HUES48 (cell line): ENCODE data around the gene SYAP1.

ENCODE experiments used
- H3K27ac ChIP-seq: one replicate; pipeline ENCODE4 v1.7.0; 2013; ENCODE audit warnings: low read depth, low read length, inconsistent platforms
- H3K27me3 ChIP-seq: 2 replicates; pipeline ENCODE4 v1.6.1; 2013; ENCODE audit warnings: mild to moderate bottlenecking, low read length; ENCODE audit not compliant: control insufficient read depth, insufficient read depth
- H3K36me3 ChIP-seq: 2 replicates; pipeline ENCODE4 v1.6.1; 2013; ENCODE audit warnings: low read length; ENCODE audit not compliant: control insufficient read depth, insufficient read depth
- H3K4me1 ChIP-seq: 2 replicates; pipeline ENCODE4 v1.6.1; 2013; ENCODE audit warnings: mild to moderate bottlenecking, low read length; ENCODE audit not compliant: control insufficient read depth, insufficient read depth
- H3K4me3 ChIP-seq: 2 replicates; pipeline ENCODE4 v1.5.1; 2013; ENCODE audit warnings: mild to moderate bottlenecking, low read depth, low read length
- H3K9ac ChIP-seq: 2 replicates; pipeline ENCODE4 v1.6.1; 2013; ENCODE audit warnings: mild to moderate bottlenecking, low read depth, low read length, moderate library complexity
- H3K9me3 ChIP-seq: 2 replicates; pipeline ENCODE4 v1.6.1; 2013; ENCODE audit warnings: low read length; ENCODE audit not compliant: control insufficient read depth, insufficient read depth

Gene SYAP1, protein sequence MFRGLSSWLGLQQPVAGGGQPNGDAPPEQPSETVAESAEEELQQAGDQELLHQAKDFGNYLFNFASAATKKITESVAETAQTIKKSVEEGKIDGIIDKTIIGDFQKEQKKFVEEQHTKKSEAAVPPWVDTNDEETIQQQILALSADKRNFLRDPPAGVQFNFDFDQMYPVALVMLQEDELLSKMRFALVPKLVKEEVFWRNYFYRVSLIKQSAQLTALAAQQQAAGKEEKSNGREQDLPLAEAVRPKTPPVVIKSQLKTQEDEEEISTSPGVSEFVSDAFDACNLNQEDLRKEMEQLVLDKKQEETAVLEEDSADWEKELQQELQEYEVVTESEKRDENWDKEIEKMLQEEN

DNA sequence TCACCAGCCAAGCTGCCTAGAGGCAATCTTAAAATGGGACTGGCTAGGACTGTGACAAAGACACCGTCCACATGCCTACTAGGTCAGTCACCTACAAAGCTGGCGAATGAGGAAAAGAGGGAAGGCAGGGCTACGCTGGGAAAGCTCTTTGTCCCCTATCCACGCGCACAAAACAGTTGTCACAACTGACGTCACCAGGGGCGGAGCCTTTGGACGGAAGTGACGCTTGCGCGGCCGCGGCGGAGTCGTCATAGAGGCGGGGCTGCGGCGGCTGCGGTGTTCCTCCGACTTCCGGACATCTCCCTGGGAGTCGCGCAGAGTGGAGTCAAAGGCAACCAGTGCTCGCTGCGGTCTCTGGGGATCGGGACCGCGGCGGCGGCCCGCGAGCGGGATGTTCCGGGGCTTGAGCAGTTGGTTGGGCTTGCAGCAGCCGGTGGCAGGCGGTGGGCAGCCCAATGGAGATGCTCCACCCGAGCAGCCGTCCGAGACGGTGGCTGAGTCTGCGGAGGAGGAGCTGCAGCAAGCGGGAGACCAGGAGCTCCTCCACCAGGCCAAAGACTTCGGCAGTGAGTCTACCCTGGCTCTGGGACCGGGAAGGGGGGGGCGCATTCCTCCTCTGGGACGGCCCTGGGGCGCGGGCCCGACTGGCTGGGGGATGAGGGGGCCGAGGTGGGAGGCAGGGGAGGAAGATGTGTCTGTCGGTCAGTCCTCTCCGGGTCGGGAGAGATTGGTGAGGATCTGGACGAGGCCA is at the start of gene SYAP1:
Gene SYAP1, plus strand, starts transcription at position 279 of the 751 bp plus-strand sequence. Its CDS starts 113 bp downstream, at position 392.
- Histone ChIP-seq H3K9me3 (no peaks in the 10 kb centered on the region), H3K4me1 (peaks cover 9% of the 10 kb centered on the region), H3K36me3 (peaks cover 11% of the 10 kb centered on the region), H3K27me3 (no peaks in the 10 kb centered on the region), H3K4me3 (peak within 1 kb of the TSS; percentile 87), H3K9ac (peak within 1 kb of the TSS; percentile 97), H3K27ac (peak within 1 kb of the TSS; percentile 99)

GRCh38 chrX:16671005-16671404 is 48.4 kb upstream of the SYAP1 start:
- Histone ChIP-seq H3K36me3 (peaks cover 77% of the 10 kb centered on the region), H3K4me1 (peaks cover 7% of the 10 kb centered on the region; the same call in 1 of the 2 replicates), H3K27me3 (no peaks in the 10 kb centered on the region), H3K9me3 (no peaks in the 10 kb centered on the region), H3K9ac (no peak overlapping the region), H3K4me3 (no peak overlapping the region), H3K27ac (no peak overlapping the region)

DNA sequence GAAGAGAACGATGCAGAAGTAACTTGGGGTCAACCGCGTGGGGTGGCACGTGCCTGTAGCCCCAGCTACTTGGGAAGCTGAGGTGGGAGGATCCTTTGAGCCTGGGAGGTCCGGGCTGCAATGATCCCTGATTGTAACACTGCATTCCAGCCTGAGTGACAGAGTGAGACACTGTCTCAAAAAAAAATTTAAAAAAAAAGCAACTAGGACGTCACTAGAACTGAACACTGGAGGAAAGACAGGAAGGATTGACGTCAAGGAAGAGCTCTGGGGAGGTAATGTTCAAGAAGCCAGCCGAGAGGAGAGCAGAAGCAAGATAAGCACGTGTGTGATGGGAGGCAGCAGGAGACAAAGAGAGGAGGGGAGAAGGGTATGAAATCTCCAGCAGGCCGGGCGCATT is 40.7 kb upstream of the SYAP1 start:
- H3K9me3 ChIP-seq: no peaks in the 10 kb centered on the region
- peaks cover 95% of the 10 kb centered on the region for H3K36me3 ChIP-seq
- no peaks in the 10 kb centered on the region for H3K27me3 ChIP-seq
- H3K27ac ChIP-seq: no peak overlapping the region
- H3K4me3 ChIP-seq: no peak overlapping the region
- H3K4me1 ChIP-seq: no peaks in the 10 kb centered on the region
- no peak overlapping the region for H3K9ac ChIP-seq

GRCh38 chrX:16683007-16683664 is 36.3 kb upstream of the SYAP1 start:
- Histone ChIP-seq H3K9me3 (no peaks in the 10 kb centered on the region; the same call in 1 of the 2 replicates), H3K9ac (no peak overlapping the region), H3K27ac (no peak overlapping the region), H3K36me3 (peaks cover 91% of the 10 kb centered on the region), H3K27me3 (no peaks in the 10 kb centered on the region), H3K4me1 (no peaks in the 10 kb centered on the region), H3K4me3 (no peak overlapping the region)

DNA sequence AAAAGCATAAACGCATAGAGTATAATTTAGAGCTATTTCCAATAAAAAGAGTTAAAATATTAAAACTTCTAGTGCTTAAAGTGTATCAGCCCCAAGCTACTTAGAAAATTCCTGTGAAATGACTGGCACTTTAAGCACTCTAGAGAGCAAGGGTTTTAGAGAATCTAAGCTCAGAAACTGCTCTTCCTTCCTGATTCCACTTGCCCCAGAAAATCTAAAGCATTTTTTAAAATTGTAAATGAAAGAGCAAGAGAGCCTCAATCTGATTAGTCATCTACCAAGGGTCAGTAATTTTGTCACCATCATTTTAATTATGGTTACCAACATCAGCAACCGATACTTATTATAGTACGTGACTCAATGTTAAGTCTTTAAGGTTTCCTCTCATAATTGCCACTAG is 31.9 kb upstream of the SYAP1 start:
- Histone ChIP-seq H3K27me3 (no peaks in the 10 kb centered on the region), H3K27ac (no peak overlapping the region), H3K4me3 (no peak overlapping the region), H3K4me1 (no peaks in the 10 kb centered on the region), H3K9me3 (no peaks in the 10 kb centered on the region; the same call in 1 of the 2 replicates), H3K9ac (no peak overlapping the region), H3K36me3 (peaks cover 90% of the 10 kb centered on the region)

GRCh38 chrX:16695079-16695676 is 24.2 kb upstream of the SYAP1 start:
- H3K27ac ChIP-seq: no peak overlapping the region
- peaks cover 87% of the 10 kb centered on the region for H3K36me3 ChIP-seq
- no peaks in the 10 kb centered on the region for H3K9me3 ChIP-seq
- no peaks in the 10 kb centered on the region for H3K4me1 ChIP-seq
- no peaks in the 10 kb centered on the region for H3K27me3 ChIP-seq
- no peak overlapping the region for H3K9ac ChIP-seq
- no peak overlapping the region for H3K4me3 ChIP-seq

DNA sequence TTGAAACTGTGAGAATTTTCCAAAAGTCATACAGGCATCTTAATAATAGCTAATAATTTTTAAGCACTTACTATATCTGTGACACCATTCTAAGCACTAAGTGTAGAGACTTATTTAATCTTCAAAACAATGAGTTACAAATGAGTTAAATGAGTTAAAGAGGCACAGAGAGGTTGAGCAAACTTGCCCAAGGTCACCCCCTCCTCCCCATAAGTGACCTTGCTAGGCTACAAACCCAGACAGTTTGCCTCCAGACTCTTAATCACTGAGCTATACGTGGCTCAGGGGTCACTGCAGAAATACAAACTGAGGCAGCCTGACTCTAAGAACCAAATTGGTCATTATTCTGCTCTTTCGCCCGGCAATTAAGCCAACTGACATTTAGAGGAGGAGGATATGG is 22.5 kb upstream of the SYAP1 start:
- Histone ChIP-seq H3K36me3 (peaks cover 84% of the 10 kb centered on the region), H3K9ac (no peak overlapping the region), H3K9me3 (no peaks in the 10 kb centered on the region), H3K27me3 (no peaks in the 10 kb centered on the region), H3K4me3 (no peak overlapping the region), H3K4me1 (no peaks in the 10 kb centered on the region), H3K27ac (no peak overlapping the region)

- Histone ChIP-seq H3K9ac (no peak overlapping the region), H3K4me1 (no peaks in the 10 kb centered on the region), H3K9me3 (no peaks in the 10 kb centered on the region), H3K36me3 (peaks cover 85% of the 10 kb centered on the region), H3K27ac (no peak overlapping the region), H3K27me3 (no peaks in the 10 kb centered on the region), H3K4me3 (no peak overlapping the region)
Measured at GRCh38 chrX:16699389-16699788, 20.0 kb upstream of the SYAP1 start.

DNA sequence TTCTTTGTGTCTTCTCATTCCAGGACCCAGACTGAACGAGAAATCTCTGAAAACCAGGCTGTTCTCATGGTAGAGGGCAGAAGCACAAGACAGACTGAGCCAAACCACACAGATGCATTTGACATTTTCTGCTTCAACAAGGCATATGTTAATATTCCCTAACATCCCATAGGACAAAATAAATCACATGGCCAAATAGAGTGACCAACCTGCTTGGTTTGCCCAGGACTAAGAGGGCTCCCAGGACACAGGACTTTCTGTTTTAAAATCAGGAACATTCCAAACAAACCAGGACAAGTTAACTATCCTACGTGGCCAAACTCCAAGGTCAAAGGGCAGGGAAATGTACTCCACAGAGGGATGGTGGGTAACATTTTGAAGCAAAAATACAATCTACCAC is 18.7 kb upstream of the SYAP1 start:
- Histone ChIP-seq H3K27ac (no peak overlapping the region), H3K4me1 (no peaks in the 10 kb centered on the region), H3K36me3 (peaks cover 89% of the 10 kb centered on the region), H3K9ac (no peak overlapping the region), H3K27me3 (no peaks in the 10 kb centered on the region), H3K4me3 (no peak overlapping the region), H3K9me3 (no peaks in the 10 kb centered on the region)

- H3K4me3 ChIP-seq: no peak overlapping the region
Measured at GRCh38 chrX:16702700-16703599, 16.5 kb upstream of the SYAP1 start.

More at GRCh38 chrX:16702700-16703599, 16.5 kb upstream of the SYAP1 start:
- no peaks in the 10 kb centered on the region for H3K27me3 ChIP-seq
- H3K4me1 ChIP-seq: no peaks in the 10 kb centered on the region
- H3K9me3 ChIP-seq: no peaks in the 10 kb centered on the region
- peaks cover 87% of the 10 kb centered on the region for H3K36me3 ChIP-seq
- H3K9ac ChIP-seq: no peak overlapping the region
- H3K27ac ChIP-seq: no peak overlapping the region
